Measurements from ENCODE around the gene C8B. TPM values are rescaled to one million over a fixed set of nuclear protein-coding genes. Genes with fewer than 3 reads are reported as not detected.

C8B gene
- total RNA-seq, 2 donors from 2014 or later, result not detected

DNA sequence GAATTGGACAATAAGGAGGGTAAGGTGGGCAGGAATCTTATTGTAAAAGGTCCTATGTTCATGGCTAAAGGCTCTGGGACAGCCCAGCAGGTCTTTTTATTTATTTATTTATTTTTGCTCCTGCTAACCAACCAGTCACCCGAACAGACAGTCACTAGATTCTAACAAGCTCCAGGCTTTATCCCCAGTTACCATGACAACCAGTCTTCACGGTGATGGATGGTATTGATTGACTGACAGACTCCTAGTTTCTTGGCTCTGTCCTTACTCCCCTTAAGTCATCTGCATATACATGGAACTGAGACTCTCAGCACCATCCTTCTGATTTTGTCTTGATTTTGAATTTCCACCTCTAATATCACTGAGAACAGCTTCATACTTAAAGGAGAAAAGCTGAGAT is 66.9 kb downstream of the C8B start:
- DNase-seq (ENCODE audit: low spot score) (no peak), ATAC-seq (ENCODE audit: insufficient number of reproducible peaks, low FRiP score, low read depth) (no peak)
- Histone ChIP-seq H3K4me3 (no peak overlapping the region), H3K36me3 (no peaks in the 10 kb centered on the region), H3K4me1 (ENCODE audit: control insufficient read depth in 1 of 2, low read depth in 2 of 2) (no peaks in the 10 kb centered on the region), H3K27me3 (replicated peaks; ENCODE audit: insufficient read depth) (no peaks in the 10 kb centered on the region), H3K27ac (no peak overlapping the region), H3K9me3 (no peaks in the 10 kb centered on the region)
- TF ChIP-seq, protein P1, sequence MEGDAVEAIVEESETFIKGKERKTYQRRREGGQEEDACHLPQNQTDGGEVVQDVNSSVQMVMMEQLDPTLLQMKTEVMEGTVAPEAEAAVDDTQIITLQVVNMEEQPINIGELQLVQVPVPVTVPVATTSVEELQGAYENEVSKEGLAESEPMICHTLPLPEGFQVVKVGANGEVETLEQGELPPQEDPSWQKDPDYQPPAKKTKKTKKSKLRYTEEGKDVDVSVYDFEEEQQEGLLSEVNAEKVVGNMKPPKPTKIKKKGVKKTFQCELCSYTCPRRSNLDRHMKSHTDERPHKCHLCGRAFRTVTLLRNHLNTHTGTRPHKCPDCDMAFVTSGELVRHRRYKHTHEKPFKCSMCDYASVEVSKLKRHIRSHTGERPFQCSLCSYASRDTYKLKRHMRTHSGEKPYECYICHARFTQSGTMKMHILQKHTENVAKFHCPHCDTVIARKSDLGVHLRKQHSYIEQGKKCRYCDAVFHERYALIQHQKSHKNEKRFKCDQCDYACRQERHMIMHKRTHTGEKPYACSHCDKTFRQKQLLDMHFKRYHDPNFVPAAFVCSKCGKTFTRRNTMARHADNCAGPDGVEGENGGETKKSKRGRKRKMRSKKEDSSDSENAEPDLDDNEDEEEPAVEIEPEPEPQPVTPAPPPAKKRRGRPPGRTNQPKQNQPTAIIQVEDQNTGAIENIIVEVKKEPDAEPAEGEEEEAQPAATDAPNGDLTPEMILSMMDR (IDR thresholded peaks at IDR 0.05), result no peak

DNA sequence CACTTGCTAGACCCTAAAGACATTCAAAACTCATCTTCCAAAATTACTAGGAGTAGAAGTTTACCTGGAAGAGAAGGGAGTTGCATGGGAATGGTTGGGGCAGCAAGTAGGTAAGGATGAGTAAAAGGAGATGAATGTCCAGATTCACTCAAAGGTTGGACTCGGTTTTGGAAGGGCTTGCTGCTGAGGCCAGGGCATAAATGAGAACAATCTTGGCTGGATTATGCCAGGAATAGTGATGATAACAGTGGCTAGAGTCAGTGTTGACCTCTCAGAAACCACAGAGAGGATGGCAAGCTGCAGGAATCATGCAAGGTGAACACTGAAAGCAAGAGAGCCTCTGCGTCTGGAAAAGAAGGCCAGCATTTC is 67.8 kb downstream of the C8B start:
- ATAC-seq (ENCODE audit: insufficient number of reproducible peaks, low FRiP score, low read depth) (no peak), DNase-seq (ENCODE audit: low spot score) (no peak)
- Histone ChIP-seq H3K27me3 (replicated peaks; ENCODE audit: insufficient read depth) (no peaks in the 10 kb centered on the region), H3K36me3 (no peaks in the 10 kb centered on the region), H3K27ac (no peak overlapping the region), H3K4me1 (ENCODE audit: control insufficient read depth in 1 of 2, low read depth in 2 of 2) (no peaks in the 10 kb centered on the region), H3K4me3 (no peak overlapping the region), H3K9me3 (no peaks in the 10 kb centered on the region)
- TF ChIP-seq, protein P1 (IDR thresholded peaks at IDR 0.05), result no peak

DNA sequence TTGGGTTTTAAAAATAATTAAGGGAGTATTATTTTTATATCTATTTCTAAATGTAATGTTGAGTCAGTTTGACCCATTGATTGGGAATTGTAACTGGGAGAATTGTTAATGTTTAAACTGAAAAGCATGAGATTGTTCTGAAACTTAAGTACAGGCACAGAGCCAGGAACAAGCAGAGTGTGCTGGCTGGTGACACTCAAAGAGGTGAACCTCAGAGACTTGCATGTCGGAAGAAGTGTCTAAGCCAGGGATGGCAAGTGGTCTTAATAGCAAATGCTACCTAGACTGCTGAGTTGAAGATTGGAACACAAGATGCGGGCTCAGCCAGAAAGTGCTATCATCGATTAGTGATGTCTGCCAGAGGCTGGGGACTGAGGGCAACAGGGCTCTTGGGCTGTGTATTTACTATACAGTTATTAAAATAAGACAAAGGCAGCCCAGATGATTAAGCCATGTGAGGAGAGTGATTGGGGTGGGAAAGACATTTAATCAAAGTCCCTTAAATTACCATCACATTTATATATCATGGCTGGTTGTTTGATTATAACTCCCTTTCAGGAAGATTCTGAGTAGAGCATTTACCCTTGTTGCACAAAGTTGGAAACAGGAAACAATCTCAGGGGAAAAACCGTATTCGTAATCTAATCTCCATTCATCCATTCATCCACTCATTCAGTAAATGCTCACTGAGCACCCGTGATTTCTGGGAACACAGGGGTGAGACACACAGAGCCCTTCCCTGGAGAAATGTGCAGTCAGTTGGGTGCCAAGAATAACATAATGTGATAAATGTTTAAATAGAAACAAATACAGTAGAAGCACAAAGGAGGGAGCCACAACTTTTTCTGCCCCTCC is 68.4 kb downstream of the C8B start:
- TF ChIP-seq, protein P1 (IDR thresholded peaks at IDR 0.05), result no peak
- no peaks in the 10 kb centered on the region for H3K27me3 ChIP-seq (replicated peaks; ENCODE audit: insufficient read depth)
- ATAC-seq (ENCODE audit: insufficient number of reproducible peaks, low FRiP score, low read depth) (no peak), DNase-seq (ENCODE audit: low spot score) (no peak)
- H3K4me3 ChIP-seq, result no peak overlapping the region
- H3K4me1 ChIP-seq (ENCODE audit: control insufficient read depth in 1 of 2, low read depth in 2 of 2), result no peaks in the 10 kb centered on the region
- H3K36me3 ChIP-seq, result no peaks in the 10 kb centered on the region
- H3K27ac ChIP-seq, result no peak overlapping the region
- no peaks in the 10 kb centered on the region for H3K9me3 ChIP-seq

DNA sequence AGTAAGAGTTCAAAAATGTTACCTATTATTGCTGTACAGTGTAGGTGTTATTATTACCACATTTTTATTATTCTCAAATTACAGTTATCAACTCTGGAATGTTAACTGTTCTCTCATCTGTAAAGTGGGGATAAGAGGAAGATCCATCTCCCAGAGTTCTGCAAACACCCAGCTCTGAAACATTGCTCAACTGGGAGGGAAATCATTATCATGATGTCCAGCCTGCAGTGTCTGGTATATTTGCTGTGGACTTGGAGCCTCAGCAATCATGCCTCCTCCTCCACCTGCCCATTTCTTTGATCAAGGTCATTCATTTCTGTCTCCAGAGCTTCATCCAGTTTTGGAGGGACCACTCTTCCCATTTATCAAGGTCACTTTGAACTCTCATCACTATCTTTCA is 71.8 kb downstream of the C8B start:
- Histone ChIP-seq H3K4me3 (no peak overlapping the region), H3K36me3 (no peaks in the 10 kb centered on the region), H3K27ac (no peak overlapping the region), H3K4me1 (ENCODE audit: control insufficient read depth in 1 of 2, low read depth in 2 of 2) (no peaks in the 10 kb centered on the region), H3K27me3 (replicated peaks; ENCODE audit: insufficient read depth) (no peaks in the 10 kb centered on the region), H3K9me3 (no peaks in the 10 kb centered on the region)
- no peak for ATAC-seq (ENCODE audit: insufficient number of reproducible peaks, low FRiP score, low read depth)
- TF ChIP-seq, protein P1 (IDR thresholded peaks at IDR 0.05), result no peak
- DNase-seq (ENCODE audit: low spot score), result no peak

DNA sequence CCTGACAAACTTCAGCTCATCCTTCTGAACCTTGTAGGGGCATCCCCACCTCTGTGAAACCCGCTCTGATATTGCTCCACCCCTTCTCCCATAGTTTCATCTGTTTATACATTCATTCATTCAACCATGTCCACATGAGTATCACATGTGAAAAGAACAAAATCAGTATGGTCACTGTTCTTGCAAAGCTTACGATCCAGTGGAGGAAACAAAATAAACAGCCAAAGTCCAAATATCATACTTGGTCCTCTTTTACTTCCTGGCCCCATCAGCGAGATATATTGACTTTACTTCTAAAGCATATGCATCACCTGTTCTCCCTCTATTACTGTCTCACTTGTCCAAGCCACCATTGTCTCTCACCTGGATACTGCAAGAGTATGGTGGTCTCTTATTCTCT is 75.6 kb downstream of the C8B start:
- H3K4me1 ChIP-seq (ENCODE audit: control insufficient read depth in 1 of 2, low read depth in 2 of 2), result no peaks in the 10 kb centered on the region
- H3K27ac ChIP-seq, result no peak overlapping the region
- no peaks in the 10 kb centered on the region for H3K36me3 ChIP-seq
- TF ChIP-seq, protein P1 (IDR thresholded peaks at IDR 0.05), result no peak
- H3K27me3 ChIP-seq (replicated peaks; ENCODE audit: insufficient read depth), result no peaks in the 10 kb centered on the region
- DNase-seq (ENCODE audit: low spot score) (no peak), ATAC-seq (ENCODE audit: insufficient number of reproducible peaks, low FRiP score, low read depth) (no peak)
- no peaks in the 10 kb centered on the region for H3K9me3 ChIP-seq
- H3K4me3 ChIP-seq, result no peak overlapping the region
